K562 (cell line): ENCODE data around the gene AP1G1. TPM values are rescaled to one million over a fixed set of nuclear protein-coding genes. Genes with fewer than 3 reads are reported as not detected.
A peak's percentile ranks its signal among the peaks of the same experiment; 100 is the strongest.

Experiments
- ATAC-seq: fragments of 200-7000 bp; cut with Tn5 transposase; 3 replicates; pipeline ENCODE4 v1.9.1; 2020; ENCODE audit warnings: moderate library complexity
- BruUV-seq: library from RNA; stranded (reverse); fragments of 400-500 nt; replicated peaks from 2 replicates; lab custom pipeline; 2021; lab: Mats Ljungman, UMichigan
- CTCF ChIA-PET: fragments of 300-600 bp; formaldehyde crosslinking; extraction: SDS; loops from one replicate; lab custom pipeline; 2021; ENCODE audit warnings: low intra/inter-chr PET ratio; lab: Yijun Ruan, JAX
- POLR2A ChIA-PET: fragments of 300-600, 350-650 bp; sonication (Branson Sonifier 250); formaldehyde crosslinking; extraction: SDS; loops from one replicate; lab custom pipeline; 2021; ENCODE audit warnings: antibody characterized with exemption, inconsistent platforms; lab: Yijun Ruan, JAX
- DNase-seq, 4 experiments: peaks; one replicate each; pipeline versions ENCODE4 v3.0.0 to v3.0.0-alpha.2; 2011 to 2018; ENCODE audit warnings: low spot score in 3 of 4, mixed read lengths in 3 of 4; ENCODE audit errors: extremely low read depth in 1 of 4
- FAIRE-seq: peaks from 2 replicates; lab custom pipeline; 2011; peaks lifted over from hg19 to GRCh38; lab: Jason Lieb, UNC
- H2AFZ ChIP-seq: 2 replicates; pipeline ENCODE4 v1.6.0; 2011; ENCODE audit warnings: low read depth, low read length, control low read depth, inconsistent platforms
- H3K27ac ChIP-seq: fragments of 200-600 bp; 3 replicates; pipeline ENCODE4 v1.8.0; 2011; ENCODE audit warnings: low read depth, mild to moderate bottlenecking, control low read depth, inconsistent platforms, low read length, moderate library complexity, mixed read lengths; ENCODE audit errors: extremely low read depth
- H3K27me3 ChIP-seq, 2 experiments: fragments of 300-600 bp in 1 of 2; 2 replicates in 1 of 2; 3 replicates in 1 of 2; pipeline versions ENCODE4 v1.6.0 to v1.8.0; 2011; ENCODE audit warnings: inconsistent platforms in 2 of 2, low read length in 2 of 2, mild to moderate bottlenecking in 1 of 2, mixed read lengths in 1 of 2, moderate library complexity in 1 of 2; ENCODE audit not compliant: control insufficient read depth in 2 of 2, insufficient read depth in 2 of 2
- H3K36me3 ChIP-seq: fragments of 300-600 bp; 3 replicates; pipeline ENCODE4 v1.8.0; 2011; ENCODE audit warnings: mild to moderate bottlenecking, low read length, inconsistent platforms; ENCODE audit not compliant: control insufficient read depth, insufficient read depth
- H3K4me1 ChIP-seq, 2 experiments: fragments of 200-600 bp in 1 of 2; replicated peaks in 1 of 2; 2 replicates in 1 of 2; 3 replicates in 1 of 2; pipeline versions ENCODE4 v1.5.1 to v1.8.0; 2011; ENCODE audit warnings: inconsistent platforms in 2 of 2, low read length in 2 of 2, mild to moderate bottlenecking in 1 of 2, mixed read lengths in 1 of 2, moderate library complexity in 1 of 2; ENCODE audit not compliant: control insufficient read depth in 2 of 2, insufficient read depth in 2 of 2
- H3K4me2 ChIP-seq: 2 replicates; pipeline ENCODE4 v1.6.1; 2011; ENCODE audit warnings: low read length, control low read depth, inconsistent platforms, mixed read lengths; ENCODE audit not compliant: insufficient read depth
- H3K4me3 ChIP-seq: fragments of 200-600 bp; sonication (generic), shearing (Covaris generic); 2 replicates; pipeline ENCODE4 v1.5.1; 2016; ENCODE audit warnings: control low read depth, inconsistent platforms
- H3K79me2 ChIP-seq: fragments of 200-600 bp; 3 replicates; pipeline ENCODE4 v1.8.0; 2011; ENCODE audit warnings: low read length, inconsistent platforms; ENCODE audit not compliant: control insufficient read depth, insufficient read depth
- H3K9ac ChIP-seq, 2 experiments: 2 replicates each; pipeline versions ENCODE4 v1.6.0 to v1.6.1; 2011; ENCODE audit warnings: low read depth in 2 of 2, low read length in 2 of 2, control low read depth in 1 of 2, inconsistent platforms in 1 of 2, mild to moderate bottlenecking in 1 of 2, mixed read lengths in 1 of 2; ENCODE audit not compliant: insufficient read depth in 1 of 2
- H3K9me1 ChIP-seq: one replicate; pipeline ENCODE4 v1.6.0; 2011; ENCODE audit warnings: inconsistent platforms, mild to moderate bottlenecking, low read length, moderate library complexity; ENCODE audit not compliant: control insufficient read depth, insufficient read depth
- H3K9me3 ChIP-seq: replicated peaks from 2 replicates; pipeline ENCODE4 v1.5.1; 2011; ENCODE audit warnings: low read depth, low read length, inconsistent platforms; ENCODE audit not compliant: control insufficient read depth, insufficient read depth
- H4K20me1 ChIP-seq: replicated peaks from 2 replicates; pipeline ENCODE4 v1.6.1; 2011; ENCODE audit warnings: low read length, inconsistent platforms, mixed read lengths; ENCODE audit not compliant: control insufficient read depth, insufficient read depth
- CAMTA2 ChIP-seq: fragments of 250-450 bp; sonication (Bioruptor Pico); conservative IDR thresholded peaks from 2 replicates; pipeline ENCODE4 v1.5.1; 2022
- CEBPB ChIP-seq: fragments of 450-650 bp; IDR thresholded peaks from 2 replicates; pipeline ENCODE4 v1.6.1; 2016; ENCODE audit warnings: missing genetic modification characterization, missing compliant biosample characterization
- DACH1 ChIP-seq: fragments of 450-650 bp; IDR thresholded peaks from 2 replicates; pipeline ENCODE4 v1.6.1; 2018; ENCODE audit not compliant: partially characterized antibody
- DPF2 ChIP-seq: fragments of 450-650 bp; IDR thresholded peaks from 2 replicates; pipeline ENCODE4 v1.6.1; 2016
- ESRRA ChIP-seq: fragments of 450-650 bp; IDR thresholded peaks from 2 replicates; pipeline ENCODE4 v1.6.1; 2014; ENCODE audit warnings: low read depth, mild to moderate bottlenecking, moderate library complexity, borderline replicate concordance
- ETS1 ChIP-seq: conservative IDR thresholded peaks from 2 replicates; pipeline ENCODE4 v1.6.1; 2011; ENCODE audit warnings: low read depth, mild to moderate bottlenecking, low read length; ENCODE audit not compliant: control insufficient read depth
- FOXP4 ChIP-seq: sonication (generic); formaldehyde crosslinking; IDR thresholded peaks from 2 replicates; pipeline ENCODE4 v1.8.0; 2022; ENCODE audit warnings: mild to moderate bottlenecking, missing genetic modification reagents, borderline replicate concordance
- KLF6 ChIP-seq: fragments of 250-450 bp; sonication (Bioruptor Pico); IDR thresholded peaks from 2 replicates; pipeline ENCODE4 v1.4.0; 2020; ENCODE audit warnings: mild to moderate bottlenecking, moderate library complexity, borderline replicate concordance
- PML ChIP-seq: IDR thresholded peaks from 2 replicates; pipeline ENCODE4 v1.6.1; 2012; ENCODE audit warnings: low read length, inconsistent platforms
- RNF2 ChIP-seq: sonication (generic); IDR thresholded peaks from 2 replicates; pipeline ENCODE4 v1.6.1; 2016
- U2AF1 ChIP-seq: fragments of 200-400 bp; formaldehyde crosslinking; optimal IDR thresholded peaks from 2 replicates; pipeline ENCODE3; 2017; ENCODE audit warnings: mild to moderate bottlenecking, low read depth, low read length, moderate library complexity
- VEZF1 ChIP-seq: fragments of 200-800 bp; sonication (Bioruptor generic); IDR thresholded peaks from 2 replicates; pipeline ENCODE4 v1.6.1; 2017; ENCODE audit warnings: missing genetic modification characterization, missing compliant biosample characterization
- ZNF140 ChIP-seq: fragments of 250-450 bp; sonication (Bioruptor Pico); IDR thresholded peaks from 2 replicates; pipeline ENCODE4 v1.8.0; 2021; ENCODE audit warnings: moderate library complexity, mild to moderate bottlenecking, inconsistent platforms
- ZNF436 ChIP-seq: fragments of 250-450, 450-650 bp; sonication (Bioruptor Pico); formaldehyde crosslinking; IDR thresholded peaks from 2 replicates; pipeline ENCODE4 v1.7.0; 2020; ENCODE audit warnings: mild to moderate bottlenecking
- WGBS: fragments of 100-300 bp; shearing (Covaris generic); methylation state at CpG from one replicate; pipeline ENCODE4 v1.1.6; 2016; ENCODE audit warnings: low coverage, mixed read lengths; ENCODE audit not compliant: insufficient coverage; ENCODE audit errors: missing lambda C conversion rate; 5-methylcytosine and 5-hydroxymethylcytosine counted together
- in situ Hi-C: fragments of 300-500 bp; cut with MboI; formaldehyde crosslinking; loops from 4 replicates; pipeline ENCODE4 v1.15.0; 2018; ENCODE audit warnings: inconsistent platforms, mixed read lengths
- intact Hi-C: fragments of 100-400 bp; cut with micrococcal nuclease; formaldehyde crosslinking; loops from 2 replicates; pipeline ENCODE4 v1.14.2; 2022
- polyA plus RNA-seq, 8 experiments: library from polyadenylated mRNA; depleted of rRNA in 4 of 8; stranded (reverse) in 5 of 8; unstranded in 3 of 8; fragments of >200 nt; fragmentation: Nextera tagmentation in 2 of 8; fragmentation: Illumina TruSeq in 1 of 8; extraction: Ambion mirVana in 2 of 8; extraction: Trizol in 1 of 8; gene quantifications; 2 replicates each; pipeline versions ENCODE4 v1.2.1 to v1.2.3, GENCODE V29; 2011 to 2014; ENCODE audit warnings: inconsistent platforms in 1 of 8, missing spikeins in 1 of 8
- total RNA-seq, 7 experiments: library from RNA; depleted of rRNA in 6 of 7; stranded (reverse); fragments of >200 nt in 6 of 7; fragmentation: Illumina TruSeq in 2 of 7; extraction: Trizol in 2 of 7; gene quantifications; 2 replicates each; pipeline versions ENCODE4 v1.2.1 to v1.2.3, GENCODE V29; 2011 to 2021; ENCODE audit warnings: low replicate concordance in 1 of 7

AP1G1 gene
- total and polyA plus RNA-seq, 9 of the 15 experiments (the other 6 are each of a cell fraction or from before 2014, with no cell fraction given), result 7.0 to 59.2 (median 42.0) TPM

DNA sequence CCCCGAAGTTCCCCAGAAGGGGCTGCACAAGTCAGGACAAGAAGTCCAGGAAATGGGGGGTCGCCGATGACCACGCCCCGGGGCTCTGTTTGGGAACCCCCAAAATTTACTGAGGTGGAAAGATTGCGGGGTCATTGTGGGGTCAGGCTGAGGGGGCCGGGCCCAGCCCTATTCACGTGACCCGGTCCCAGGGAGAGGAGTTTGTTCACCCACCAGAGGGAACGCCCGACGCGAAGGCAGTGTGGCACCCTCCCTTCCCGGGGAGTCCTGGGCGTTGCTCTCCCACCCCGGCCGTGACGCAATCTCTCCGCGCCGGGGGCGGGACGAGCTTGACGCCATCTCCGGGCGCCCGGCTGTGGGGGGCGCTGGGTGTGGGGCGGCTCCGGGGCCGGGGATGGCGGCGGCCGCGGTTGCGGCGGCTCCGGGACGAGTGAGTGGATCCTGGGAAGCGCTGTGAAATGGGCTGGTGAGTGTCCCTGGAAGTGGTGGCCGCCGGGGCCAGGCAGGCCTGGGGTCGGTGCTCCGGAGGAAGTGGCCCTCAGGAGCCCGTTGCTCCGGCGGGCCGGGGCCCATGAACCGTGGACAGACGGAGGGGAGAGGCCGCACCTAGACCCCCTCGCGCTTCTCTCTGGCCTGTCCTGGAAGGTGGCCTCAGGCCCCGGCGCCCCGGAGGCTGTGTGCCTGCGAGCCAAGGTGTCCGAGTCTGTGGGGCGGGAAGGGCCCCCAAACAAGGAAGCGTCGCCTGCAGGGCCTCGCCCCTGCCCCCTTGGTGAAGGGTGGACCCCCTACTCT lies 37.2 kb upstream of the AP1G1 start, which contains the start of gene ATXN1L:
Gene ATXN1L, plus strand, starts transcription at position 338 of the 792 bp plus-strand sequence. CDS start 3,765 bp downstream, outside the sequence.
- Histone ChIP-seq H3K4me2 (peak within 1 kb of the TSS; percentile 81), H3K9ac (peak within 1 kb of the TSS; percentile 82 to 92), H2AFZ (peak within 1 kb of the TSS; percentile 82), H3K4me1 (peaks cover 0 to 10% of the 10 kb centered on the region in 2 experiments; a peak in 2 of 5 replicates), H3K36me3 (peaks cover 31% of the 10 kb centered on the region), H3K27ac (peak within 1 kb of the TSS; percentile 59), H3K27me3 (no peaks in the 10 kb centered on the region), H3K79me2 (peaks cover 23% of the 10 kb centered on the region), H4K20me1 (no peaks in the 10 kb centered on the region), H3K4me3 (peak within 1 kb of the TSS; percentile 91), H3K9me1 (no peaks in the 10 kb centered on the region), H3K9me3 (no peaks in the 10 kb centered on the region)
- TSS peak; percentile 70 for BruUV-seq
- WGBS, result under 1% methylated on average over 38 of the region's 62 CpGs
- in situ Hi-C loops, result no loop called here
- CTCF ChIA-PET, result no interaction called here
- POLR2A ChIA-PET, result interaction anchor here (0.6 to 2.5 kb wide), 7 partner anchors 9 to 51 kb away, joined by 3 to 12 read pairs (median 4); no protein-coding TSS in a partner anchor
- FAIRE-seq (peak; percentile 80), ATAC-seq (peak; percentile 99), DNase-seq (peak; percentile 96 to 99 (median 98))
- intact Hi-C loops, result loop anchor here (5.0 kb wide), 1 partner anchor 39 kb away; the partner anchor contains the start of gene AP1G1
- TF ChIP-seq FOXP4 (CRISPR knock-in tag), result no peak; the same call in 1 of the 2 replicates
- TF ChIP-seq PML, result peak; percentile 64; the same call in 1 of the 2 replicates
- no peak for TF ChIP-seq CAMTA2 (CRISPR knock-in tag)
- TF ChIP-seq ESRRA, result 0 out of 2 replicates have a peak, but pooled peaks have one; percentile 21
- peak; percentile 30 for TF ChIP-seq U2AF1
- 0 out of 2 replicates have a peak, but pooled peaks have one; percentile 26 for TF ChIP-seq RNF2
- TF ChIP-seq ZNF140 (CRISPR knock-in tag), result no peak
- TF ChIP-seq KLF6 (CRISPR knock-in tag), result peak; percentile 52; the same call in 1 of the 2 replicates
- peak; percentile 72 for TF ChIP-seq DPF2
- peak; percentile 97 for TF ChIP-seq VEZF1 (CRISPR knock-in tag)
- TF ChIP-seq DACH1, result peak; percentile 27
- TF ChIP-seq CEBPB (tag), result peak; percentile 93
- no peak for TF ChIP-seq ZNF436 (CRISPR knock-in tag)
- TF ChIP-seq ETS1, result peak; percentile 79; the same call in 1 of the 2 replicates
